ENCODE measurements around the gene INPP4A. TPM values are rescaled to one million over a fixed set of nuclear protein-coding genes. Genes with fewer than 3 reads are reported as not detected.

INPP4A gene
- total RNA-seq, 2 donors from 2014 or later: 10.9 to 12.2 TPM

DNA sequence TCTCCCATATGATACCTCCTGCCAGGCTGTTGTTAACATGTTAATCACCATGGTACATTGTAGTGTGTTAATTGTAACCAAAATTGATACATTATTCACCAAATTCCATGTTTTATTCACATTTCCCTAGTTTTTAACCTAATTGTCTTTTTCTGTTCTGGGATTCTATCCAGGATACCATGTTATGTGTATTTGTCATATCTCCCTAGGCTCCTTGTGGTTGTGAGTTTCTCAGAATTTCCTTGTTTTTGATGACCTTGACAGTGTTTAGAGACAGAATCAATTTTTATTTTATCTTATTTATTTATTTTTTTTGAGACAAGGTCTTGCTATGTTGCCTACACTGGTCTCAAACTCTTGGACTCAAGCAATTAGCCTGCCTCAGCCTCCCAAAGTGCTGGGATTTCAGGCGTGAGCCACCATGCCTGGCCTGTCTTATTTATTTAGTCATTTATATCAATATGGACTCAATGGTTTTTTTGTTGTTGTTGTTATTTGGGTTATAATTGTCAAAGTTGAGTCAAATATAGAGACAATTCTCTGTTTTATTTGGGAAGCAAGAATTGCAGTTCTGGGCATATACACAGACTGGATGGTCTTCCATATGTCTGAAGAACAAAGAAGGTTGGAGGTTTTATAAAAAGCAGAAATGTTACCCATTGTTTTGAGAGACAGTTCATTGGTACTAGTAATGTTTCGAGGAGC is 42.6 kb downstream of the INPP4A start:
- TF ChIP-seq, protein P1, sequence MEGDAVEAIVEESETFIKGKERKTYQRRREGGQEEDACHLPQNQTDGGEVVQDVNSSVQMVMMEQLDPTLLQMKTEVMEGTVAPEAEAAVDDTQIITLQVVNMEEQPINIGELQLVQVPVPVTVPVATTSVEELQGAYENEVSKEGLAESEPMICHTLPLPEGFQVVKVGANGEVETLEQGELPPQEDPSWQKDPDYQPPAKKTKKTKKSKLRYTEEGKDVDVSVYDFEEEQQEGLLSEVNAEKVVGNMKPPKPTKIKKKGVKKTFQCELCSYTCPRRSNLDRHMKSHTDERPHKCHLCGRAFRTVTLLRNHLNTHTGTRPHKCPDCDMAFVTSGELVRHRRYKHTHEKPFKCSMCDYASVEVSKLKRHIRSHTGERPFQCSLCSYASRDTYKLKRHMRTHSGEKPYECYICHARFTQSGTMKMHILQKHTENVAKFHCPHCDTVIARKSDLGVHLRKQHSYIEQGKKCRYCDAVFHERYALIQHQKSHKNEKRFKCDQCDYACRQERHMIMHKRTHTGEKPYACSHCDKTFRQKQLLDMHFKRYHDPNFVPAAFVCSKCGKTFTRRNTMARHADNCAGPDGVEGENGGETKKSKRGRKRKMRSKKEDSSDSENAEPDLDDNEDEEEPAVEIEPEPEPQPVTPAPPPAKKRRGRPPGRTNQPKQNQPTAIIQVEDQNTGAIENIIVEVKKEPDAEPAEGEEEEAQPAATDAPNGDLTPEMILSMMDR (IDR thresholded peaks at IDR 0.05): no peak
- no peak for TF ChIP-seq POLR2A (IDR thresholded peaks at IDR 0.05)
- no peak for DNase-seq
- H3K36me3 ChIP-seq (replicated peaks in 1 of 2; ENCODE audit: insufficient read depth in 1 of 2, low read depth in 2 of 2): no peaks in the 10 kb centered on the region
- no peak overlapping the region for H3K27ac ChIP-seq
- H3K9me3 ChIP-seq: no peaks in the 10 kb centered on the region
- ATAC-seq: no peak
- H3K4me3 ChIP-seq: no peak overlapping the region
- WGBS, 2 donors: 85 to 93% methylated on average over 2 of the region's 2 CpGs
- H3K4me1 ChIP-seq: peaks cover 34% of the 10 kb centered on the region
- intact Hi-C loops (cut with DNase I): no loop called here
- no peaks in the 10 kb centered on the region for H3K27me3 ChIP-seq

DNA sequence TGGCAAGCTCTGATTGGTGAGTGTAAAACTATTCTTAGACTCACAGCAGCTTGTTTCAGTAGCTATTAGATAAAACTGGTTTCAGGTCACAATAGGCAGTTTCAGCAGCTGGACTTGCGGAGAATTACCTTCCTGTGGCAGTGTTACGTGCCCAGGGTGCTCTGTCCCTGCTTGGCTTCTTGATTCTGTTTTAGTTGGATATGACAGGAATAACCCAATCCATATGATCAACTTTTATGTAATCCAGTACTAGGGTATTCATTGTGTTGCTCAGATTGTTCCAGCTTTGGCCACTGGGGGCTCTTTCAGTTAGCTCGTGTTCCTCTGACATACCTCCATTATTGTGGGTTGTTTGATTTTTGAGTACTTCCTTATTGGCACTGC is 43.1 kb downstream of the INPP4A start:
- no peaks in the 10 kb centered on the region for H3K9me3 ChIP-seq
- DNase-seq (peak; percentile 37 to 69 (median 49)), ATAC-seq (peak; percentile 52)
- H3K36me3 ChIP-seq (replicated peaks in 1 of 2; ENCODE audit: insufficient read depth in 1 of 2, low read depth in 2 of 2): no peaks in the 10 kb centered on the region
- TF ChIP-seq, protein P1 (IDR thresholded peaks at IDR 0.05): peak; percentile 37 to 54 (median 42)
- TF ChIP-seq POLR2A (IDR thresholded peaks at IDR 0.05): no peak
- no peaks in the 10 kb centered on the region for H3K27me3 ChIP-seq
- H3K4me3 ChIP-seq: no peak overlapping the region
- peaks cover 34% of the 10 kb centered on the region for H3K4me1 ChIP-seq
- no peak overlapping the region for H3K27ac ChIP-seq
- intact Hi-C loops (cut with DNase I): no loop called here
- 58 to 65% methylated on average over 3 of the region's 3 CpGs for WGBS, 2 donors

DNA sequence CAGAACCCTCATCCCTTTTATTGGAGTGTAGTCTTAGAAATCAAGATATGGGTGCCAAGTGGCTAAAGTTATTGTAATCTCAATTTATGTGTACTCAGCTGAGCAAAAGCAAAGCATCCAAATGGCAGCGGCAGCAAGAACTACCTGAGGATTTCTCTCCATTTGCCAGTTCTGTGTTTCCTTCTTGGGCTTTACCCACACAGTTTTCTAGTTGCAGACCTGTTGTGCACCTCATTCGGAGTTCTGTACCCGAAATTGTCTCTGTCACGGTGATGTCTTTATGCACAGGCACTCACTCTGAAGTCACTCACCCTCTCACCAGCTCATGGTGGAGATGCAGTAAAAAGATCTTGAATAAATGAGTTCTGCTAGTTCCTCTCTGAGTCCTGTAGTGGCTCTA is 43.6 kb downstream of the INPP4A start:
- TF ChIP-seq POLR2A (IDR thresholded peaks at IDR 0.05): no peak
- TF ChIP-seq, protein P1 (IDR thresholded peaks at IDR 0.05): peak in 1 of 7 experiments; percentile 2
- 51 to 64% methylated on average over 4 of the region's 4 CpGs for WGBS, 2 donors
- ATAC-seq: peak; percentile 27
- Histone ChIP-seq H3K27ac (peak overlapping the region in 1 of 4 donors; percentile 1), H3K36me3 (replicated peaks in 1 of 2; ENCODE audit: insufficient read depth in 1 of 2, low read depth in 2 of 2) (no peaks in the 10 kb centered on the region), H3K4me1 (peaks cover 34% of the 10 kb centered on the region), H3K4me3 (no peak overlapping the region), H3K9me3 (no peaks in the 10 kb centered on the region), H3K27me3 (no peaks in the 10 kb centered on the region)
- DNase-seq: no peak
- intact Hi-C loops (cut with DNase I): no loop called here

DNA sequence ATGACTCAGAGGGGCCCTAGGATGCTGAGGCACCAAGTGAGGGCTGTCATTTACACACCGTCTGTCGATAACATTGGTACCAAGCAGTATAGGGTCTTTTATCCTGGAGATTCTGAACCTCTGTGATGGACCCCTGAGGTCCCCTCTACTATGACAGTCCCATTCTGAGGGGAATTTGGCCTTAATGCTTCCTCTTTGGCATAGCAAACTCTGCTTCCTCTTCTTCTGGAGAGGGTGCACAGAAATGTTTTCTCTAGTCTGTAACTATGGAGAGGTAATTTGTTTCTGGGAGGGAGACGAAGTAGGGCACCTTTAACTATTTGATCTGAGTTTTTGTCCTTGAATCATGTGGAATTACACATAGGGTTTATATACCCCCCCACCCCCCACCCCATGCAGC is 44.8 kb downstream of the INPP4A start:
- ATAC-seq: no peak
- Histone ChIP-seq H3K36me3 (replicated peaks in 1 of 2; ENCODE audit: insufficient read depth in 1 of 2, low read depth in 2 of 2) (no peaks in the 10 kb centered on the region), H3K27ac (no peak overlapping the region), H3K4me1 (peaks cover 28% of the 10 kb centered on the region), H3K9me3 (no peaks in the 10 kb centered on the region), H3K27me3 (no peaks in the 10 kb centered on the region), H3K4me3 (no peak overlapping the region)
- 77 to 80% methylated on average over 3 of the region's 3 CpGs for WGBS, 2 donors
- TF ChIP-seq POLR2A (IDR thresholded peaks at IDR 0.05): no peak
- TF ChIP-seq, protein P1 (IDR thresholded peaks at IDR 0.05): no peak
- DNase-seq: no peak
- intact Hi-C loops (cut with DNase I): no loop called here
